CD14-positive monocyte (primary cell): Measurements from ENCODE around the gene ZGPAT. TPM values are rescaled to one million over a fixed set of nuclear protein-coding genes. Genes with fewer than 3 reads are reported as not detected.

Experiments
- DNase-seq, 3 donors: peaks; one replicate each; pipeline ENCODE4 v3.0.0-alpha.2; 2011 to 2022
- H2AFZ ChIP-seq: 2 replicates; pipeline ENCODE4 v1.6.0; 2012; ENCODE audit warnings: mild to moderate bottlenecking, low read depth, low read length, inconsistent platforms; ENCODE audit not compliant: insufficient read depth, poor library complexity, severe bottlenecking
- H3K27ac ChIP-seq, 2 donors: 1 replicate in 1 of 2; 2 replicates in 1 of 2; pipeline ENCODE4 v1.5.1; 2012 to 2013; ENCODE audit warnings: low read length in 2 of 2, control low read depth in 1 of 2, inconsistent platforms in 1 of 2, low read depth in 1 of 2, mild to moderate bottlenecking in 1 of 2
- H3K27me3 ChIP-seq, 2 donors: one replicate each; pipeline versions ENCODE4 v1.6.0 to v1.6.1; 2011 to 2013; ENCODE audit warnings: low read length in 2 of 2; ENCODE audit not compliant: control insufficient read depth in 2 of 2, insufficient read depth in 2 of 2
- H3K36me3 ChIP-seq, 2 donors: replicated peaks in 1 of 2; 1 replicate in 1 of 2; 2 replicates in 1 of 2; pipeline versions ENCODE4 v1.5.1 to v1.6.1; 2012 to 2013; ENCODE audit warnings: low read length in 2 of 2, control low read depth in 1 of 2, inconsistent platforms in 1 of 2, mild to moderate bottlenecking in 1 of 2; ENCODE audit not compliant: insufficient read depth in 2 of 2, control insufficient read depth in 1 of 2
- H3K4me1 ChIP-seq, 2 donors: 1 replicate in 1 of 2; 2 replicates in 1 of 2; pipeline versions ENCODE4 v1.5.1 to v1.6.1; 2012 to 2013; ENCODE audit warnings: low read length in 2 of 2, control low read depth in 1 of 2, inconsistent platforms in 1 of 2, mild to moderate bottlenecking in 1 of 2, moderate library complexity in 1 of 2; ENCODE audit not compliant: insufficient read depth in 2 of 2, control insufficient read depth in 1 of 2
- H3K4me2 ChIP-seq: replicated peaks from 2 replicates; pipeline ENCODE3; 2012; ENCODE audit warnings: low read length, moderate library complexity, mild to moderate bottlenecking; ENCODE audit not compliant: poor library complexity, severe bottlenecking; ENCODE audit errors: extremely low read depth
- H3K4me3 ChIP-seq, 3 experiments: fragments of 200-600 bp in 1 of 3; sonication (generic) in 1 of 3; replicated peaks in 1 of 3; 1 replicate in 2 of 3; 2 replicates in 1 of 3; pipeline ENCODE4 v1.5.1; 2011 to 2013; ENCODE audit warnings: low read length in 3 of 3, mild to moderate bottlenecking in 3 of 3, control low read depth in 2 of 3, low read depth in 2 of 3, inconsistent platforms in 1 of 3, moderate library complexity in 1 of 3
- H3K79me2 ChIP-seq: 2 replicates; pipeline ENCODE4 v1.6.0; 2012; ENCODE audit warnings: mild to moderate bottlenecking, control low read depth, inconsistent platforms, low read length, moderate library complexity; ENCODE audit not compliant: insufficient read depth
- H3K9ac ChIP-seq: 2 replicates; pipeline ENCODE4 v1.6.0; 2017; ENCODE audit warnings: low read length, mild to moderate bottlenecking; ENCODE audit not compliant: insufficient read depth, poor library complexity, severe bottlenecking
- H3K9me3 ChIP-seq, 2 donors: replicated peaks in 1 of 2; 1 replicate in 1 of 2; 2 replicates in 1 of 2; pipeline versions ENCODE4 v1.5.1 to v1.6.1; 2012 to 2013; ENCODE audit warnings: low read length in 2 of 2, control low read depth in 1 of 2; ENCODE audit not compliant: control insufficient read depth in 1 of 2, insufficient read depth in 1 of 2
- H4K20me1 ChIP-seq: 2 replicates; pipeline ENCODE4 v1.6.0; 2012; ENCODE audit warnings: mild to moderate bottlenecking, low read length, control low read depth, moderate library complexity; ENCODE audit not compliant: insufficient read depth
- H3K27ac Mint-ChIP-seq, 7 donors: one replicate each; pipeline ENCODE4 v1.8.0; 2020; ENCODE audit warnings: mild to moderate bottlenecking in 7 of 7, mixed read lengths in 7 of 7, moderate library complexity in 6 of 7, inconsistent platforms in 2 of 7
- H3K27me3 Mint-ChIP-seq, 3 donors: one replicate each; pipeline ENCODE4 v1.8.0; 2021 to 2022; ENCODE audit warnings: low read depth in 3 of 3, mild to moderate bottlenecking in 3 of 3, mixed read lengths in 3 of 3, moderate library complexity in 3 of 3, inconsistent platforms in 1 of 3
- H3K36me3 Mint-ChIP-seq, 2 donors: one replicate each; pipeline ENCODE4 v1.8.0; 2020; ENCODE audit warnings: mixed read lengths in 2 of 2, inconsistent platforms in 1 of 2, mild to moderate bottlenecking in 1 of 2
- H3K4me1 Mint-ChIP-seq: one replicate; pipeline ENCODE4 v1.8.0; 2020; ENCODE audit warnings: mild to moderate bottlenecking, mixed read lengths
- H3K4me3 Mint-ChIP-seq, 2 donors: one replicate each; pipeline ENCODE4 v1.8.0; 2020; ENCODE audit warnings: mild to moderate bottlenecking in 2 of 2, mixed read lengths in 2 of 2, moderate library complexity in 1 of 2
- H3K9me3 Mint-ChIP-seq, 7 donors: one replicate each; pipeline ENCODE4 v1.8.0; 2020 to 2022; ENCODE audit warnings: mixed read lengths in 7 of 7, mild to moderate bottlenecking in 6 of 7, moderate library complexity in 6 of 7, inconsistent platforms in 2 of 7
- WGBS: methylation state at CpG from one replicate; pipeline ENCODE4 v1.1.5; 2013; ENCODE audit warnings: missing lambda C conversion rate; ENCODE audit not compliant: insufficient coverage; 5-methylcytosine and 5-hydroxymethylcytosine counted together
- intact Hi-C, 2 donors: fragments of 100-400 bp; cut with micrococcal nuclease; formaldehyde crosslinking; loops; one replicate each; pipeline versions ENCODE4 v1.15.0 to v1.15.1; 2023
- polyA plus RNA-seq, 3 donors: library from polyadenylated mRNA; depleted of rRNA in 1 of 3; unstranded in 2 of 3; stranded (reverse) in 1 of 3; fragments of 300-500 nt in 2 of 3; fragments of >200 nt in 1 of 3; fragmentation: Illumina TruSeq in 2 of 3; gene quantifications; 1 replicate in 2 of 3; 2 replicates in 1 of 3; pipeline ENCODE4 v1.2.3, GENCODE V29; 2012 to 2021
- TF ChIP-seq, protein P1 (sequence below): fragments of 200-600 bp; IDR thresholded peaks from one replicate; pipeline ENCODE4 v1.8.0; 2022; ENCODE audit warnings: antibody characterized with exemption, mild to moderate bottlenecking

ZGPAT gene
- polyA plus RNA-seq, 3 donors: 24.2 to 58.6 (median 28.3) TPM

DNA sequence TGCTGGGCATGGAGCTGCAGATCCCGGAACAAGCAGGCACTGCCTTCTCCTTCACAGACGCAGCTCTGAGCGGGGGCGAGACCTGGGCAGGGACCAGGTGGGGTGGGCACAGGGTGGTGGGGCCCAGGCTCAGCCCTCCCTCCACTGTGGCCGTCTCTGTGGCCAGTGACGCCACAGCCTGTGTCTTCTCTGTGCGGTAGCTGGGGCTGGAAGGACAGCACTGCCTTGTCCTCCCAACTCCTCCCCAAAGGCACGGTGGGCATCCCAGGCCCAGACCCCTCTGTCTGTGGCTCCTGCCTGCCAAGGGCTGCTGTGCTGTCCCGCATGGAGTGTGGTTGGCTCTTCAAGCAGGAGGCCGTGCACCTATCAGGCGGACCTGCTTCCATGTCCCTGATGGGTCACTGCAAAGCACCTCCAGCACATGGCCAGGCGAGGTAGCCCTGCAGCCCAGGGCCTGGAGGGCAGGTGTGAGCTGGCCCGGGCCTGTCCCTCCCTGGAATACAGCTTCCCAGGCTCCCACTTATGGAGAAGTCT lies 26.2 kb upstream of the ZGPAT start:
- no peak for DNase-seq
- Histone ChIP-seq H3K27ac (no peak overlapping the region), H3K79me2 (no peaks in the 10 kb centered on the region), H2AFZ (no peak overlapping the region), H4K20me1 (no peaks in the 10 kb centered on the region), H3K4me3 (no peak overlapping the region), H3K36me3 (peaks cover 15 to 32% of the 10 kb centered on the region in 2 donors), H3K9me3 (no peaks in the 10 kb centered on the region), H3K4me2 (no peak overlapping the region), H3K4me1 (peaks cover 14 to 27% of the 10 kb centered on the region in 2 donors), H3K27me3 (no peaks in the 10 kb centered on the region), H3K9ac (no peak overlapping the region)
- no peak overlapping the region for H3K27ac Mint-ChIP-seq
- H3K4me1 Mint-ChIP-seq: peaks cover 22% of the 10 kb centered on the region
- intact Hi-C loops: no loop called here
- peaks cover 23 to 35% of the 10 kb centered on the region in 2 donors for H3K36me3 Mint-ChIP-seq
- TF ChIP-seq, protein P1, sequence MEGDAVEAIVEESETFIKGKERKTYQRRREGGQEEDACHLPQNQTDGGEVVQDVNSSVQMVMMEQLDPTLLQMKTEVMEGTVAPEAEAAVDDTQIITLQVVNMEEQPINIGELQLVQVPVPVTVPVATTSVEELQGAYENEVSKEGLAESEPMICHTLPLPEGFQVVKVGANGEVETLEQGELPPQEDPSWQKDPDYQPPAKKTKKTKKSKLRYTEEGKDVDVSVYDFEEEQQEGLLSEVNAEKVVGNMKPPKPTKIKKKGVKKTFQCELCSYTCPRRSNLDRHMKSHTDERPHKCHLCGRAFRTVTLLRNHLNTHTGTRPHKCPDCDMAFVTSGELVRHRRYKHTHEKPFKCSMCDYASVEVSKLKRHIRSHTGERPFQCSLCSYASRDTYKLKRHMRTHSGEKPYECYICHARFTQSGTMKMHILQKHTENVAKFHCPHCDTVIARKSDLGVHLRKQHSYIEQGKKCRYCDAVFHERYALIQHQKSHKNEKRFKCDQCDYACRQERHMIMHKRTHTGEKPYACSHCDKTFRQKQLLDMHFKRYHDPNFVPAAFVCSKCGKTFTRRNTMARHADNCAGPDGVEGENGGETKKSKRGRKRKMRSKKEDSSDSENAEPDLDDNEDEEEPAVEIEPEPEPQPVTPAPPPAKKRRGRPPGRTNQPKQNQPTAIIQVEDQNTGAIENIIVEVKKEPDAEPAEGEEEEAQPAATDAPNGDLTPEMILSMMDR: no peak
- H3K9me3 Mint-ChIP-seq: peaks cover 0 to 2% (median 0%) of the 10 kb centered on the region in 7 donors
- peaks cover 0 to 2% (median 0%) of the 10 kb centered on the region in 3 donors for H3K27me3 Mint-ChIP-seq
- WGBS: over 99% methylated on average over 12 of the region's 13 CpGs
- H3K4me3 Mint-ChIP-seq: no peak overlapping the region

DNA sequence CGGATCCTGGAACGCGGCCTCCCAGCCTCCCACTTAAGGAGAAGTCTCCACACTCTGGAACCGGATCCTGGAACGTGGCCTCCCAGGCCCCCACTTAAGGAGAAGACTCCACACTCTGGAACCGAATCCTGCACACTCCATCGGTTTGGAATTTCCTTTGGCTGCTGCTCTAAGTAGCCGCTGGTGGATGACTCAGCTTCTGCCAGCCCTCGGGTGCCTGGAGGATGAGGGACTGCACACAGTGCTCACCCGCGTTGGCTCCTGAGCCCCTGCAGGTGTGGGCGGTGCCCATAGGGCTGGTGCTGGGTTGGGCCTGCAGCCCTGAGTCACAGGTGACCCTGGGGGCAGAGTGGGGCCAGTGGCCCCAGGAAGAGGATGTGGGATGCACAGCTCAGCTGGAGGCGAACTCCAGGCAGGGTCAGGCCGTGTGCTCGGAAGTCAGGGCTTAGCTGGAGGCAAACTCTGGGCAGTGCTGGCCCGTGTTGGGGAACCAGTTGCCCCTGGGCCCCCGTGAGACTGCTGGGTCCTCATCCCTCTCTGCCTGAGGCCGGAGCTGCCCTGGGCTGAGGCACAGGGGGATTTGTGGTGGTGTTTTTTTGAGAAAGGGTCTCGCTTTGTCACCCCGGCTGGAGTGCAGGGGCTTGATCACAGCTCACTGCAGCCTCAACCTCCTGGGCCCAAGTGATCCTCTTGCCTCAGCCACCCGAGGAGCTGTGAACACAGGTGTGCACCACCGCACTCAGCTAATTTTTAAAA lies 25.3 kb upstream of the ZGPAT start:
- H2AFZ ChIP-seq: no peak overlapping the region
- no peaks in the 10 kb centered on the region for H3K27me3 ChIP-seq
- no peak overlapping the region for H3K4me3 ChIP-seq
- Mint-ChIP-seq H3K27me3 (peaks cover 0 to 2% (median 0%) of the 10 kb centered on the region in 3 donors), H3K36me3 (peaks cover 19 to 30% of the 10 kb centered on the region in 2 donors), H3K9me3 (peaks cover 0 to 2% (median 0%) of the 10 kb centered on the region in 7 donors), H3K4me1 (peaks cover 31% of the 10 kb centered on the region), H3K27ac (peak overlapping the region in 2 of 7 donors; percentile 35 to 37), H3K4me3 (no peak overlapping the region)
- peaks cover 23 to 36% of the 10 kb centered on the region in 2 donors for H3K4me1 ChIP-seq
- H3K4me2 ChIP-seq: no peak overlapping the region
- TF ChIP-seq, protein P1: no peak
- no peaks in the 10 kb centered on the region for H3K9me3 ChIP-seq
- H3K9ac ChIP-seq: no peak overlapping the region
- H3K79me2 ChIP-seq: no peaks in the 10 kb centered on the region
- peaks cover 15 to 26% of the 10 kb centered on the region in 2 donors for H3K36me3 ChIP-seq
- no peaks in the 10 kb centered on the region for H4K20me1 ChIP-seq
- WGBS: 62% methylated on average over 16 of the region's 22 CpGs
- intact Hi-C loops: no loop called here
- peak in 1 of 3 donors; percentile 24 for DNase-seq
- H3K27ac ChIP-seq: no peak overlapping the region
